Activated CD8-positive, alpha-beta memory T cell treated with anti-CD3 and anti-CD28 coated beads, Interleukin-2, amount 50 U/mL, for 1 hour (primary cell): Measurements from ENCODE around the gene FHIT.

ENCODE experiments used
- DNase-seq: peaks from one replicate; pipeline ENCODE4 v3.0.0-alpha.2; 2020; ENCODE audit errors: extremely low read depth

The FHIT gene

GRCh38 chr3:59802045-59802444 is 1449.2 kb downstream of the FHIT start:
- no peak for DNase-seq

GRCh38 chr3:59800481-59800880 is 1450.8 kb downstream of the FHIT start:
- DNase-seq: no peak

GRCh38 chr3:59798372-59799086 is 1452.7 kb downstream of the FHIT start:
- DNase-seq: no peak

GRCh38 chr3:59797533-59797932 is 1453.7 kb downstream of the FHIT start:
- DNase-seq: no peak

GRCh38 chr3:59796456-59796855 is 1454.8 kb downstream of the FHIT start:
- DNase-seq: no peak

- DNase-seq: no peak
Observed at GRCh38 chr3:59795756-59796155, 1455.5 kb downstream of the FHIT start.

- DNase-seq: no peak
Observed at GRCh38 chr3:59793976-59794375, 1457.3 kb downstream of the FHIT start.

GRCh38 chr3:59791774-59792308 is 1459.4 kb downstream of the FHIT start:
- DNase-seq: no peak

- no peak for DNase-seq
Observed at GRCh38 chr3:59790241-59790640, 1461.0 kb downstream of the FHIT start.

GRCh38 chr3:59788801-59789200 is 1462.5 kb downstream of the FHIT start:
- DNase-seq: no peak

GRCh38 chr3:59788133-59788532 is 1463.1 kb downstream of the FHIT start:
- DNase-seq: no peak

GRCh38 chr3:59786374-59786773 is 1464.9 kb downstream of the FHIT start:
- DNase-seq: no peak

GRCh38 chr3:59784164-59784563 is 1467.1 kb downstream of the FHIT start:
- no peak for DNase-seq

GRCh38 chr3:59783468-59783988 is 1467.7 kb downstream of the FHIT start:
- DNase-seq: no peak

GRCh38 chr3:59782664-59783063 is 1468.6 kb downstream of the FHIT start:
- no peak for DNase-seq

GRCh38 chr3:59780209-59780608 is 1471.0 kb downstream of the FHIT start:
- DNase-seq: no peak

GRCh38 chr3:59779260-59779659 is 1472.0 kb downstream of the FHIT start:
- no peak for DNase-seq

- DNase-seq: no peak
Observed at GRCh38 chr3:59777667-59778077, 1473.6 kb downstream of the FHIT start.

GRCh38 chr3:59777066-59777465 is 1474.2 kb downstream of the FHIT start:
- no peak for DNase-seq

- no peak for DNase-seq
Observed at GRCh38 chr3:59775761-59776325, 1475.4 kb downstream of the FHIT start.

- no peak for DNase-seq
Observed at GRCh38 chr3:59775106-59775505, 1476.1 kb downstream of the FHIT start.

- no peak for DNase-seq
Observed at GRCh38 chr3:59774634-59775033, 1476.6 kb downstream of the FHIT start.

GRCh38 chr3:59774000-59774399 is 1477.3 kb downstream of the FHIT start:
- no peak for DNase-seq
